KMS-11 (cell line): Measurements from ENCODE around the gene EEF1E1.
"Not testable (repeated sequence)": the region's sequence is repeated elsewhere in the genome, so short reads cannot be mapped to it uniquely, and the experiment has no call there.

Experiments used
- H2AFZ ChIP-seq: fragments of 200-600 bp; sonication (generic); 2 replicates; pipeline ENCODE4 v1.6.1; 2016; ENCODE audit warnings: antibody characterized with exemption, mixed run types, low read depth
- H3K27ac ChIP-seq: fragments of 200-600 bp; sonication (generic); 2 replicates; pipeline ENCODE4 v1.6.1; 2016; ENCODE audit warnings: mild to moderate bottlenecking, mixed run types
- H3K27me3 ChIP-seq: fragments of 200-600 bp; sonication (generic); 2 replicates; pipeline ENCODE4 v1.6.1; 2017; ENCODE audit warnings: mild to moderate bottlenecking, low read depth, mixed run types, moderate library complexity; ENCODE audit not compliant: insufficient read depth
- H3K36me3 ChIP-seq: fragments of 200-600 bp; sonication (generic); 2 replicates; pipeline ENCODE4 v1.6.1; 2017; ENCODE audit warnings: mild to moderate bottlenecking, mixed run types; ENCODE audit not compliant: insufficient read depth
- H3K4me1 ChIP-seq: fragments of 200-600 bp; sonication (generic); 2 replicates; pipeline ENCODE4 v1.6.1; 2016; ENCODE audit warnings: mild to moderate bottlenecking, low read depth, mixed run types; ENCODE audit not compliant: poor library complexity, severe bottlenecking
- H3K4me2 ChIP-seq: fragments of 200-600 bp; sonication (generic); 2 replicates; pipeline ENCODE4 v1.7.0; 2016; ENCODE audit warnings: mild to moderate bottlenecking, mixed run types
- H3K4me3 ChIP-seq: fragments of 200-600 bp; sonication (generic); IDR thresholded peaks from 2 replicates; pipeline ENCODE4 v1.6.1; 2017; ENCODE audit warnings: low read depth, low read length, mixed read lengths; ENCODE audit not compliant: insufficient read depth
- H3K79me2 ChIP-seq: fragments of 200-600 bp; sonication (generic); 2 replicates; pipeline ENCODE4 v1.6.1; 2016; ENCODE audit warnings: low read depth, mixed run types; ENCODE audit not compliant: insufficient read depth
- H3K9ac ChIP-seq: fragments of 200-600 bp; sonication (generic); 2 replicates; pipeline ENCODE4 v1.6.1; 2016; ENCODE audit warnings: mild to moderate bottlenecking, mixed run types
- H4K20me1 ChIP-seq: fragments of 200-600 bp; sonication (generic); 2 replicates; pipeline ENCODE4 v1.6.1; 2016; ENCODE audit warnings: mild to moderate bottlenecking, mixed run types; ENCODE audit not compliant: insufficient read depth
- CTCF ChIP-seq: fragments of 200-600 bp; sonication (generic); conservative IDR thresholded peaks from 2 replicates; pipeline ENCODE4 v1.6.1; 2017; ENCODE audit warnings: low read depth, mild to moderate bottlenecking, antibody characterized with exemption, low read length, moderate library complexity, mixed read lengths

The EEF1E1 gene

GRCh38 chr6:8057793-8058192 is 44.6 kb downstream of the EEF1E1 start:
- Histone ChIP-seq H3K27ac (no peak overlapping the region), H3K9ac (no peak overlapping the region), H3K4me2 (no peak overlapping the region), H3K27me3 (no peaks in the 10 kb centered on the region), H3K4me3 (no peak overlapping the region), H3K79me2 (no peaks in the 10 kb centered on the region), H2AFZ (no peak overlapping the region), H3K36me3 (no peaks in the 10 kb centered on the region), H4K20me1 (no peaks in the 10 kb centered on the region), H3K4me1 (peaks cover 18% of the 10 kb centered on the region)
- no peak for TF ChIP-seq CTCF

GRCh38 chr6:8057263-8057662 is 45.1 kb downstream of the EEF1E1 start:
- H3K27ac ChIP-seq = no peak overlapping the region
- no peak overlapping the region for H3K4me3 ChIP-seq
- no peaks in the 10 kb centered on the region for H3K79me2 ChIP-seq
- peaks cover 12% of the 10 kb centered on the region for H3K4me1 ChIP-seq
- H3K27me3 ChIP-seq = no peaks in the 10 kb centered on the region
- no peak for TF ChIP-seq CTCF
- no peak overlapping the region for H3K4me2 ChIP-seq
- no peaks in the 10 kb centered on the region for H4K20me1 ChIP-seq
- no peak overlapping the region for H2AFZ ChIP-seq
- no peak overlapping the region for H3K9ac ChIP-seq
- no peaks in the 10 kb centered on the region for H3K36me3 ChIP-seq

GRCh38 chr6:8054276-8054675 is 48.1 kb downstream of the EEF1E1 start:
- TF ChIP-seq CTCF = no peak
- no peak overlapping the region for H3K4me3 ChIP-seq
- no peak overlapping the region for H2AFZ ChIP-seq
- H3K36me3 ChIP-seq = no peaks in the 10 kb centered on the region
- no peaks in the 10 kb centered on the region for H4K20me1 ChIP-seq
- H3K4me2 ChIP-seq = no peak overlapping the region
- H3K27ac ChIP-seq = no peak overlapping the region
- no peaks in the 10 kb centered on the region for H3K27me3 ChIP-seq
- H3K4me1 ChIP-seq = peaks cover 16% of the 10 kb centered on the region
- H3K9ac ChIP-seq = no peak overlapping the region
- no peaks in the 10 kb centered on the region for H3K79me2 ChIP-seq

GRCh38 chr6:8047541-8048292 is 54.6 kb downstream of the EEF1E1 start:
- Histone ChIP-seq H4K20me1 (no peaks in the 10 kb centered on the region), H2AFZ (no peak overlapping the region), H3K79me2 (no peaks in the 10 kb centered on the region), H3K4me1 (peaks cover 8% of the 10 kb centered on the region), H3K4me2 (no peak overlapping the region), H3K27ac (no peak overlapping the region), H3K36me3 (no peaks in the 10 kb centered on the region), H3K9ac (no peak overlapping the region), H3K4me3 (no peak overlapping the region), H3K27me3 (no peaks in the 10 kb centered on the region)
- no peak for TF ChIP-seq CTCF

- not testable (repeated sequence) for H3K9ac ChIP-seq, H4K20me1 ChIP-seq, H3K36me3 ChIP-seq, H2AFZ ChIP-seq, H3K79me2 ChIP-seq, H3K27ac ChIP-seq, H3K4me1 ChIP-seq, H3K27me3 ChIP-seq, H3K4me3 ChIP-seq, H3K4me2 ChIP-seq
These were observed 56.6 kb downstream of the EEF1E1 start for GRCh38 chr6:8045769-8046168.
